GM20000 (cell line): ENCODE measurements around the gene RAB11FIP5.

Experiments used
- DNase-seq: peaks from one replicate; pipeline ENCODE4 v3.0.0; 2012; ENCODE audit warnings: low spot score
- TF ChIP-seq, protein P1 (sequence below): IDR thresholded peaks from 2 replicates; pipeline ENCODE4 v1.5.1; 2012; ENCODE audit warnings: mild to moderate bottlenecking, control low read depth; ENCODE audit errors: extremely low read depth, missing control alignments

Gene RAB11FIP5, protein sequence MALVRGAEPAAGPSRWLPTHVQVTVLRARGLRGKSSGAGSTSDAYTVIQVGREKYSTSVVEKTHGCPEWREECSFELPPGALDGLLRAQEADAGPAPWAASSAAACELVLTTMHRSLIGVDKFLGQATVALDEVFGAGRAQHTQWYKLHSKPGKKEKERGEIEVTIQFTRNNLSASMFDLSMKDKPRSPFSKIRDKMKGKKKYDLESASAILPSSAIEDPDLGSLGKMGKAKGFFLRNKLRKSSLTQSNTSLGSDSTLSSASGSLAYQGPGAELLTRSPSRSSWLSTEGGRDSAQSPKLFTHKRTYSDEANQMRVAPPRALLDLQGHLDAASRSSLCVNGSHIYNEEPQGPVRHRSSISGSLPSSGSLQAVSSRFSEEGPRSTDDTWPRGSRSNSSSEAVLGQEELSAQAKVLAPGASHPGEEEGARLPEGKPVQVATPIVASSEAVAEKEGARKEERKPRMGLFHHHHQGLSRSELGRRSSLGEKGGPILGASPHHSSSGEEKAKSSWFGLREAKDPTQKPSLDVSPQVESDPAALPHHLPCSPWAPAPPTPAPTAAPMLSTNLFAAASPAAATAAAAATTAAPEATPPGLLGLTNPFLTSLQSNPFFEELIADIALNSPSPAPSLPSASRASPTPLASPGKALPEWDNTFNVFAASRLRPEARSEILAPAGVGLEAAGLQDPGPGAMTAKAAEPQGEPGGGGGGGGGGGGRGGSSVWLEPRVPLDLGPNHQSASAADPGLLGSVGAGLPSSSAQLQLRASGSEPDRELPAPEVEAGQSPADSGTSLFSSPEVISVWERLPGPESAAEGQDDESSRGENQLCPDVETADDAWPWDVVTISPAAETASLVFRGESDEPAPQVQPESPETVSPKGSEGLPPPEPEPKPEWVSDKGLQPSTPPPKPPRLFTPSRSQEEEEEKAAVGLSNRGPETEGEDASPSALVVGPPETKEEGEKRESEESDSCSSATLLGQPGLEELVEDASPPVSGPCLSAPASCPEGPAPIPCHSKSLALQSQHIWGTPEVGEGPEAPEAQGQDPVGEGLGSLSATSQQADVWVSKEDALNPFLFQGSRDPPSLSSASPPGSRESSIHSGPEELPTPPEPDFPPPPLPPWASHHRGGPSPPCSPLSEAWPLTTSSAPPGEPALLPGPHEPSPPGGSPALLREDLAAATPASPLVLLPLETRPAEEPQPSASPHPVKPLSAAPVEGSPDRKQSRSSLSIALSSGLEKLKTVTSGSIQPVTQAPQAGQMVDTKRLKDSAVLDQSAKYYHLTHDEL (N-terminal part only)

GRCh38 chr2:73112913-73113854, at the start of gene RAB11FIP5:
Gene RAB11FIP5 (minus strand): TSS chr2:73112948. CDS start chr2:73112777, 171 bp downstream.
- TF ChIP-seq, protein P1, sequence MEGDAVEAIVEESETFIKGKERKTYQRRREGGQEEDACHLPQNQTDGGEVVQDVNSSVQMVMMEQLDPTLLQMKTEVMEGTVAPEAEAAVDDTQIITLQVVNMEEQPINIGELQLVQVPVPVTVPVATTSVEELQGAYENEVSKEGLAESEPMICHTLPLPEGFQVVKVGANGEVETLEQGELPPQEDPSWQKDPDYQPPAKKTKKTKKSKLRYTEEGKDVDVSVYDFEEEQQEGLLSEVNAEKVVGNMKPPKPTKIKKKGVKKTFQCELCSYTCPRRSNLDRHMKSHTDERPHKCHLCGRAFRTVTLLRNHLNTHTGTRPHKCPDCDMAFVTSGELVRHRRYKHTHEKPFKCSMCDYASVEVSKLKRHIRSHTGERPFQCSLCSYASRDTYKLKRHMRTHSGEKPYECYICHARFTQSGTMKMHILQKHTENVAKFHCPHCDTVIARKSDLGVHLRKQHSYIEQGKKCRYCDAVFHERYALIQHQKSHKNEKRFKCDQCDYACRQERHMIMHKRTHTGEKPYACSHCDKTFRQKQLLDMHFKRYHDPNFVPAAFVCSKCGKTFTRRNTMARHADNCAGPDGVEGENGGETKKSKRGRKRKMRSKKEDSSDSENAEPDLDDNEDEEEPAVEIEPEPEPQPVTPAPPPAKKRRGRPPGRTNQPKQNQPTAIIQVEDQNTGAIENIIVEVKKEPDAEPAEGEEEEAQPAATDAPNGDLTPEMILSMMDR: no peak
- DNase-seq: peak; percentile 85

DNA sequence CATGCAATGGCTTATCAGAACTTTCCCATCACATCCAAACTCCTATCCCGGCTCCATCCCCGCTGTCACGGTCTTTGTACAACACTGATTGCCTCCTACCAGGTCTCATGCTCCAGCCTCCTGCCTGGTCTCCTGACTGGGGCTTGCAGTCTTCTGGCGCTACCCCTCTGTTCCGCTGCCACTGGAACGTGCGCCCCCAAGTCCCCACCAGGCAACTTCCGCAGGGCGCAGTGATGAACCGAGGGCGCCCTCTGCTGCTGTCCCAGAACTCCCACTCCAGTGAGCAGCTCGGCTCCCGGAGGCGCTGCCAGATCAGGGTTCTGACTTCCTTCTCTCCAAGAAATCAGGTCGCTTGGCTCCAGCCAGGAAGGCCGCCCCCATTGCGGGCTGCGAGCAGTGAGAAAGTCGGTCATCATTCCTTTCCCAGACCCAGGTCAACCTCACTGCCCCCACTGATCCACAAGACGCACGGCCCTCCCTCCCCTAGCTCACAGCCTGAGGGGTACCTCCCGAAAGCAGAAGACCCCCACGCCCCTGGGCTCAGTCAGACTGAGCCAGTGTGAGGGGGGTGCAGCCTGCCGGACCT, 43.9 kb upstream of the RAB11FIP5 start:
- TF ChIP-seq, protein P1: no peak
- DNase-seq: peak; percentile 26

DNA sequence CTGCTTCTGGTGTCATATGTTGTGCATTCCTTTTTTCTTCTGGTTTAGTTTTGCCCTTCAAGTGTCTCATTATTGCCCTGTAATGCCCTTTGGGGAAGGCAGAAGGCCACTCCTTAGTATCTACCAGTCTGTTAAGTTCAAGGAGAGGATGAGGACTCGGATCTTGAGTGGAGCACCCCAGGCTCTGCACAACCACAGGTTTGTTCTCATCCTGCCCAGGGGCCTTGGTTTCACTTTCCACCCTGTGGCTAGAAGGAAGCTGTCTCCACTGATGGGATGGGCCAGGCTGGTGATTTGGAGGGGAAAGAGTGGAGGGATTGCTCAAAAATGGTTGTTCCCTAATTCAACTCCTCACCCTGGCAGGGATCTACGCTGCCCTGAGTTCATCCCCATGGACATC, 30.2 kb upstream of the RAB11FIP5 start:
- TF ChIP-seq, protein P1: no peak

GRCh38 chr2:73141896-73142295, 29.1 kb upstream of the RAB11FIP5 start:
- DNase-seq: no peak
- TF ChIP-seq, protein P1: no peak

More for the DNA sequence above, 30.2 kb upstream of the RAB11FIP5 start:
- no peak for DNase-seq

GRCh38 chr2:73135236-73135635, 22.5 kb upstream of the RAB11FIP5 start:
- no peak for DNase-seq
- TF ChIP-seq, protein P1: no peak

DNA sequence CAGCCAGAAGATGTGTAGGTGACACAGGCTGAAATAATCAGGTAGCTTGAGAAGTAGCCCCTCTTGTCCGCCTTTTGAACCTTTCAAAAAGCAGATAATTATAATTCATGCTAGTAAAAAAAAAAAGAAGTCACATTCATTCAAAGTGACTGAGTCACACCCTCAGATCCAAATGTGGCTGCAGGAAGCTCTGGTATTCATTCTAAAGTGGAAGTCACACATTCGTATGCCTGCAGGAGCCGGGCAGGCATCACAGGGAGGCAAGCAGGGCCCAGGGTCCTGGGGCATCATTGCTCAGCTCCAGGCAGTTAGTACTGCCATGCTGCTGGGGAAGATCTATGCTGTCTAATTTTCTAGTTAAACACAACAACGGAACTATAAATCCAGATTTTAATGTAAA, 21.7 kb upstream of the RAB11FIP5 start:
- TF ChIP-seq, protein P1: no peak
- no peak for DNase-seq
